Measurements from ENCODE around the gene WNT7B. TPM values are rescaled to one million over a fixed set of nuclear protein-coding genes. Genes with fewer than 3 reads are reported as not detected.
A peak's percentile ranks its signal among the peaks of the same experiment; 100 is the strongest.

The WNT7B gene
- total and polyA plus RNA-seq, 2 experiments from 2014 or later, result 0.10 TPM; not detected in 1

GRCh38 chr22:46004105-46004866 is 27.3 kb upstream of the WNT7B start:
- H3K36me3 ChIP-seq (ENCODE audit: insufficient read depth), result no peaks in the 10 kb centered on the region
- ATAC-seq, result no peak
- no peaks in the 10 kb centered on the region; the same call in 2 of the 3 replicates for H3K36me3 Mint-ChIP-seq (ENCODE audit: low read depth)
- H3K9me2 ChIP-seq (ENCODE audit: insufficient read depth), result no peaks in the 10 kb centered on the region
- no peak overlapping the region for H3K4me3 ChIP-seq
- H3K4me2 ChIP-seq, result no peak overlapping the region
- H2AFZ ChIP-seq, result no peak overlapping the region
- peaks cover 2% of the 10 kb centered on the region for H3K27me3 Mint-ChIP-seq (ENCODE audit: insufficient read depth, low read depth, poor library complexity)
- H3K79me2 ChIP-seq (replicated peaks; ENCODE audit: insufficient read depth), result no peaks in the 10 kb centered on the region
- TF ChIP-seq CTCF (conservative IDR thresholded peaks at IDR 0.05; ENCODE audit: low read depth in 2 of 2) (no peak), ETS1 (IDR thresholded peaks at IDR 0.05) (no peak), REST (IDR thresholded peaks at IDR 0.05; ENCODE audit: unreplicated experiment) (no peak), EZH2 (IDR thresholded peaks at IDR 0.05; ENCODE audit: low read depth, unreplicated experiment) (no peak), ZNF114 (CRISPR knock-in tag; IDR thresholded peaks at IDR 0.05) (no peak), EZH2phosphoT487 (IDR thresholded peaks at IDR 0.05; ENCODE audit: unreplicated experiment) (no peak), CREB1 (CRISPR knock-in tag; IDR thresholded peaks at IDR 0.05; ENCODE audit: low read depth) (no peak), STAT1 (IDR thresholded peaks at IDR 0.05; ENCODE audit: unreplicated experiment) (no peak), ZNF331 (CRISPR knock-in tag; IDR thresholded peaks at IDR 0.05; ENCODE audit: low read depth) (no peak), NANOG (IDR thresholded peaks at IDR 0.05; ENCODE audit: borderline replicate concordance) (no peak), POLR2AphosphoS5 (IDR thresholded peaks at IDR 0.05; ENCODE audit: low read depth) (no peak), ZNF462 (CRISPR knock-in tag; IDR thresholded peaks at IDR 0.05) (no peak), JUNB (IDR thresholded peaks at IDR 0.05; ENCODE audit: unreplicated experiment) (no peak)
- no peak overlapping the region for H3K4me3 Mint-ChIP-seq
- no peaks in the 10 kb centered on the region for H3F3A ChIP-seq (replicated peaks; ENCODE audit: low read depth)
- H3K27me3 ChIP-seq (ENCODE audit: insufficient read depth), result no peaks in the 10 kb centered on the region
- H3K27ac ChIP-seq (ENCODE audit: low read depth), result no peak overlapping the region
- peaks cover 3% of the 10 kb centered on the region; the same call in 2 of the 3 replicates for H3K4me1 Mint-ChIP-seq
- no peaks in the 10 kb centered on the region for H4K20me1 ChIP-seq (replicated peaks; ENCODE audit: insufficient read depth)
- no peaks in the 10 kb centered on the region for H3K4me1 ChIP-seq (ENCODE audit: insufficient read depth)
- DNase-seq (ENCODE audit: low spot score), result no peak
- no peaks in the 10 kb centered on the region for H3K9me3 Mint-ChIP-seq
- H3K27ac Mint-ChIP-seq, result peak overlapping the region; percentile 51; the same call in 1 of the 2 replicates

All from GM23338 (cell line).